Dendritic cell treated with granulocyte-macrophage colony-stimulating factor and Interleukin-4, amounts not matched to agents 40 ng/mL and 50 ng/mL, for 4 days (primary cell): ENCODE results near the gene POC1A.
"Not testable (repeated sequence)": the region's sequence is repeated elsewhere in the genome, so short reads cannot be mapped to it uniquely, and the experiment has no call there.

Experiments
- H3K27ac Mint-ChIP-seq: one replicate; pipeline ENCODE4 v1.8.0; 2022; ENCODE audit warnings: mild to moderate bottlenecking, mixed read lengths
- H3K27me3 Mint-ChIP-seq: one replicate; pipeline ENCODE4 v1.8.0; 2022; ENCODE audit warnings: mild to moderate bottlenecking, mixed read lengths
- H3K36me3 Mint-ChIP-seq: one replicate; pipeline ENCODE4 v1.8.0; 2022; ENCODE audit warnings: low read depth, mixed read lengths
- H3K4me1 Mint-ChIP-seq: one replicate; pipeline ENCODE4 v1.8.0; 2022; ENCODE audit warnings: low read depth, mixed read lengths
- H3K4me3 Mint-ChIP-seq: one replicate; pipeline ENCODE4 v1.8.0; 2022; ENCODE audit warnings: mild to moderate bottlenecking, moderate library complexity, mixed read lengths
- H3K9me3 Mint-ChIP-seq: one replicate; pipeline ENCODE4 v1.8.0; 2022; ENCODE audit warnings: mixed read lengths
- intact Hi-C: fragments of 100-400 bp; cut with micrococcal nuclease; formaldehyde crosslinking; loops from one replicate; pipeline ENCODE4 v1.15.0; 2022

Gene POC1A

GRCh38 chr3:52176951-52177700 lies 22.9 kb upstream of the POC1A start:
- peaks cover 32% of the 10 kb centered on the region for H3K4me1 Mint-ChIP-seq
- no peaks in the 10 kb centered on the region for H3K36me3 Mint-ChIP-seq
- peaks cover 5% of the 10 kb centered on the region for H3K27me3 Mint-ChIP-seq
- H3K4me3 Mint-ChIP-seq: no peak overlapping the region
- H3K27ac Mint-ChIP-seq: no peak overlapping the region
- intact Hi-C loops: no loop called here
- no peaks in the 10 kb centered on the region for H3K9me3 Mint-ChIP-seq

- peaks cover 5% of the 10 kb centered on the region for H3K27me3 Mint-ChIP-seq
- H3K4me3 Mint-ChIP-seq: no peak overlapping the region
- no peak overlapping the region for H3K27ac Mint-ChIP-seq
- no peaks in the 10 kb centered on the region for H3K9me3 Mint-ChIP-seq
- H3K36me3 Mint-ChIP-seq: no peaks in the 10 kb centered on the region
- peaks cover 37% of the 10 kb centered on the region for H3K4me1 Mint-ChIP-seq
- intact Hi-C loops: no loop called here
These were observed 22.0 kb upstream of the POC1A start for GRCh38 chr3:52176180-52176752.

- Mint-ChIP-seq H3K36me3 (no peaks in the 10 kb centered on the region), H3K4me1 (peaks cover 41% of the 10 kb centered on the region), H3K27ac (peak overlapping the region; percentile 60), H3K27me3 (peaks cover 5% of the 10 kb centered on the region), H3K9me3 (no peaks in the 10 kb centered on the region), H3K4me3 (no peak overlapping the region)
- intact Hi-C loops: no loop called here
These were observed 21.4 kb upstream of the POC1A start for GRCh38 chr3:52175416-52176179.

GRCh38 chr3:52174896-52175295 lies 20.7 kb upstream of the POC1A start:
- intact Hi-C loops: no loop called here
- Mint-ChIP-seq H3K4me1 (peaks cover 41% of the 10 kb centered on the region), H3K36me3 (no peaks in the 10 kb centered on the region), H3K4me3 (no peak overlapping the region), H3K9me3 (no peaks in the 10 kb centered on the region), H3K27ac (peak overlapping the region; percentile 60), H3K27me3 (peaks cover 5% of the 10 kb centered on the region)

- no peak overlapping the region for H3K27ac Mint-ChIP-seq
- no peaks in the 10 kb centered on the region for H3K9me3 Mint-ChIP-seq
- peaks cover 33% of the 10 kb centered on the region for H3K4me1 Mint-ChIP-seq
- no peaks in the 10 kb centered on the region for H3K36me3 Mint-ChIP-seq
- intact Hi-C loops: no loop called here
- H3K4me3 Mint-ChIP-seq: no peak overlapping the region
- peaks cover 1% of the 10 kb centered on the region for H3K27me3 Mint-ChIP-seq
These were observed 18.9 kb upstream of the POC1A start for GRCh38 chr3:52173101-52173500.

DNA sequence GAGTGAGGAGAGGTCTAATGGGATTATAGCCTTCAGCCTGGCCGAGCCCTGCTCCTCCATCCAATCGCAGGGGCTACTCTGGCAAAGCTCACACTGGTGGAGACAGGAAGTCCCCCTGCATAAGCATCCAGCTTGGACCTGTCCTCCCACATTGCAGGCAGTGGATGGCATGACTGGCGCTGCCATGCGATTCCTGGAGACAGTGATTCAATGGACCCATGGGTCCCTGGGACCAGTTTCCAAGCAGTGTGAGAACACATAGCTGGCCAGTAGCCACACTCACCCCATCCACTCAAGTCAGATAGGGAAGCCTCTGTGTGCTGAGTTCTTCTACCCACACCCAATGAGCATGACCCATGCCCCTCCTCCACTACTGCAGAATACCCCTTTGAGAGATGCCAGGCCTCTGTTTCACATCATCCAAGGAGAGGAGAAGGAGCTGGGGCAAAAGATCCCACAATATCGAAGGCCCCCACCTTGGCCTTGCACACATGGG lies 18.1 kb upstream of the POC1A start:
- H3K4me3 Mint-ChIP-seq: no peak overlapping the region
- intact Hi-C loops: no loop called here
- H3K27me3 Mint-ChIP-seq: peaks cover 1% of the 10 kb centered on the region
- peaks cover 25% of the 10 kb centered on the region for H3K4me1 Mint-ChIP-seq
- no peaks in the 10 kb centered on the region for H3K9me3 Mint-ChIP-seq
- no peaks in the 10 kb centered on the region for H3K36me3 Mint-ChIP-seq
- no peak overlapping the region for H3K27ac Mint-ChIP-seq

DNA sequence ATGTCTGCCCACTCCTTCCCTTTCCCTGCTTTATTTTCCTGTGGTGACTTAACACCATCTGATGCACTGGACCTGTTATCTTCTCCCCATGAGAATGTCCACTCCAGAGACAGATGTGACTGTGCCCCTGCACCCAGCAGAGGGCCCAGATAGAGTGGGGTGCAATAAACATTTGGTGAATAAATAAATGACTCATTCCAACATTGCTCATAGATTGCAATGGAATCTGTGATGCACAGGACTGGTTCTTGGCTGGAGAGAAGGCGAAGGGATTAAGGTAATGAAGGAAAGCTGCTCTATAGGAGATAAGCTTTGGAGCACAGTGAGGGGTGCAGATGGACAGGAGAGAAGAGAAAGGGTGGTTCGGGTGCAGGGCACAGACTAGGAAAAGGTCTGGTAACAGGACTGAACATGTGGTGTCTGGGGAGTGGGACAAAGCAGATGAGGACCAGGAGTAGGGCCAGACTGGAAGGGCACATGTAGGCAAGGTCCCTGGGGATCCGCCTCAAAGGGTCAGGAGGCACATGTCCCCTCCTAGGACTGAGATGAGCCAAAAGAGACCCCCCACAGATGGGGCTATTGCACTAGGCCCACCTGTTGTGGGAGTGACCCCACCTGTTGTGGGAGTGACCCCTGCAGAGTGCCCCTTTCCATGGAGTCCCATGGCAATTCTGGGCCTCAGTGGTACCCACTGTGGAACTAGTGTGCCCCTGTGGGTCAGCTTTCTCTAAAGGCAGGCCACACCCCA lies 17.5 kb upstream of the POC1A start:
- no peak overlapping the region for H3K27ac Mint-ChIP-seq
- no peak overlapping the region for H3K4me3 Mint-ChIP-seq

GRCh38 chr3:52170217-52170616 lies 16.0 kb upstream of the POC1A start:
- H3K27me3 Mint-ChIP-seq, H3K27ac Mint-ChIP-seq, H3K9me3 Mint-ChIP-seq, H3K36me3 Mint-ChIP-seq, H3K4me3 Mint-ChIP-seq, intact Hi-C loops: not testable (repeated sequence)
- H3K4me1 Mint-ChIP-seq: peaks cover 19% of the 10 kb centered on the region

More for the DNA sequence above, 17.5 kb upstream of the POC1A start:
- Mint-ChIP-seq H3K4me1 (peaks cover 24% of the 10 kb centered on the region), H3K36me3 (no peaks in the 10 kb centered on the region), H3K27me3 (peaks cover 1% of the 10 kb centered on the region), H3K9me3 (no peaks in the 10 kb centered on the region)
- intact Hi-C loops: no loop called here

GRCh38 chr3:52167240-52167639 lies 13.0 kb upstream of the POC1A start:
- Mint-ChIP-seq H3K27ac (no peak overlapping the region), H3K27me3 (no peaks in the 10 kb centered on the region), H3K4me1 (peaks cover 10% of the 10 kb centered on the region), H3K9me3 (no peaks in the 10 kb centered on the region), H3K36me3 (no peaks in the 10 kb centered on the region), H3K4me3 (no peak overlapping the region)
- intact Hi-C loops: no loop called here

GRCh38 chr3:52162250-52162872 lies 8.1 kb upstream of the POC1A start:
- Mint-ChIP-seq H3K27ac (no peak overlapping the region), H3K4me3 (no peak overlapping the region), H3K36me3 (no peaks in the 10 kb centered on the region), H3K27me3 (no peaks in the 10 kb centered on the region), H3K4me1 (no peaks in the 10 kb centered on the region), H3K9me3 (no peaks in the 10 kb centered on the region)
- intact Hi-C loops: no loop called here

- Mint-ChIP-seq H3K36me3 (peaks cover 6% of the 10 kb centered on the region), H3K9me3 (no peaks in the 10 kb centered on the region), H3K27ac (peak overlapping the region; percentile 10), H3K4me1 (peaks cover 5% of the 10 kb centered on the region), H3K27me3 (no peaks in the 10 kb centered on the region), H3K4me3 (no peak overlapping the region)
- intact Hi-C loops: no loop called here
These were observed 5.3 kb upstream of the POC1A start for GRCh38 chr3:52159503-52159902.

- intact Hi-C loops: loop anchor here (2.0 kb wide), 1 partner anchor 47 kb away; no protein-coding TSS in a partner anchor
- H3K27me3 Mint-ChIP-seq: no peaks in the 10 kb centered on the region
- peaks cover 15% of the 10 kb centered on the region for H3K4me1 Mint-ChIP-seq
- peak overlapping the region; percentile 94 for H3K27ac Mint-ChIP-seq
- H3K4me3 Mint-ChIP-seq: no peak overlapping the region
- H3K36me3 Mint-ChIP-seq: peaks cover 12% of the 10 kb centered on the region
- H3K9me3 Mint-ChIP-seq: no peaks in the 10 kb centered on the region
These were observed 1.7 kb upstream of the POC1A start for GRCh38 chr3:52155912-52156311.

- intact Hi-C loops: loop anchor here (2.0 kb wide), 1 partner anchor 49 kb away; no protein-coding TSS in a partner anchor
- Mint-ChIP-seq H3K4me3 (peak overlapping the region; percentile 93), H3K27ac (peak overlapping the region; percentile 94), H3K4me1 (peaks cover 15% of the 10 kb centered on the region), H3K27me3 (no peaks in the 10 kb centered on the region), H3K9me3 (no peaks in the 10 kb centered on the region), H3K36me3 (peaks cover 20% of the 10 kb centered on the region)
These were observed 680 bp downstream of the POC1A start for GRCh38 chr3:52153389-52154096.
